ENCODE measurements around the gene TSPAN14. TPM values are rescaled to one million over a fixed set of nuclear protein-coding genes. Genes with fewer than 3 reads are reported as not detected.
A peak's percentile ranks its signal among the peaks of the same experiment; 100 is the strongest.

The TSPAN14 gene
- polyA plus RNA-seq, 1 donor (not counting 4 experiments of a cell fraction or from before 2014, with no cell fraction given) = 71.1 TPM

DNA sequence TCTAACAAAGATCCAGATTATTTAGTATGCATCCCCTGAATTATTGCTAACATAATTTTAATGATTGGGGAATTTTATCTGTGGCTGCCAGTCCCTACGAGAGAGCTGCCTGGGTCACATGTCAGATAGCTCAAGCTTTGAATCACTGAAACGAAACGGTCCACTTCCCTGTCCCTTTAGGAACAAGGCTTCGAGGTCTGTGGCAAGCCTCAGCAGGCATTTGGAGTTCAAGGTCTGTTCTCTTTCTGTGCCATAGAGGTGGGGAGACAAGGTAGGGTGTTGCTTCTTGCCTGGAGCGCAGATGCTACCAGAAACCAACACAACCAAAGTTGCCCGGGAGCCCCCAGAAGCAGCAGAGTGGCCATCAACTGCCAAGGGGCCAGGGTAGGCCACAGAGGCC, 69.7 kb downstream of the TSPAN14 start:
- FAIRE-seq (peak; percentile 85), DNase-seq (ENCODE audit: low read depth, low spot score) (no peak)
- no peaks in the 10 kb centered on the region for H3K79me2 ChIP-seq (ENCODE audit: control insufficient read depth, insufficient read depth, low read length)
- H2AFZ ChIP-seq (ENCODE audit: control insufficient read depth, low read length) = no peak overlapping the region
- peaks cover 17 to 21% of the 10 kb centered on the region in 2 experiments for H3K36me3 ChIP-seq (ENCODE audit: control insufficient read depth in 2 of 2, extremely low read depth in 1 of 2, insufficient read depth in 2 of 2, low read length in 2 of 2)
- no peaks in the 10 kb centered on the region for H3K9me1 ChIP-seq (ENCODE audit: control insufficient read depth, extremely low read depth, insufficient read depth, low read length)
- H4K20me1 ChIP-seq (ENCODE audit: control insufficient read depth, extremely low read depth, insufficient read depth, low read length) = no peaks in the 10 kb centered on the region
- peaks cover 20% of the 10 kb centered on the region for H3K4me1 ChIP-seq (ENCODE audit: control insufficient read depth, extremely low read depth, insufficient read depth, low read length)
- TF ChIP-seq EZH2 (IDR thresholded peaks at IDR 0.05; ENCODE audit: low read length) = no peak
- TF ChIP-seq, protein P1, sequence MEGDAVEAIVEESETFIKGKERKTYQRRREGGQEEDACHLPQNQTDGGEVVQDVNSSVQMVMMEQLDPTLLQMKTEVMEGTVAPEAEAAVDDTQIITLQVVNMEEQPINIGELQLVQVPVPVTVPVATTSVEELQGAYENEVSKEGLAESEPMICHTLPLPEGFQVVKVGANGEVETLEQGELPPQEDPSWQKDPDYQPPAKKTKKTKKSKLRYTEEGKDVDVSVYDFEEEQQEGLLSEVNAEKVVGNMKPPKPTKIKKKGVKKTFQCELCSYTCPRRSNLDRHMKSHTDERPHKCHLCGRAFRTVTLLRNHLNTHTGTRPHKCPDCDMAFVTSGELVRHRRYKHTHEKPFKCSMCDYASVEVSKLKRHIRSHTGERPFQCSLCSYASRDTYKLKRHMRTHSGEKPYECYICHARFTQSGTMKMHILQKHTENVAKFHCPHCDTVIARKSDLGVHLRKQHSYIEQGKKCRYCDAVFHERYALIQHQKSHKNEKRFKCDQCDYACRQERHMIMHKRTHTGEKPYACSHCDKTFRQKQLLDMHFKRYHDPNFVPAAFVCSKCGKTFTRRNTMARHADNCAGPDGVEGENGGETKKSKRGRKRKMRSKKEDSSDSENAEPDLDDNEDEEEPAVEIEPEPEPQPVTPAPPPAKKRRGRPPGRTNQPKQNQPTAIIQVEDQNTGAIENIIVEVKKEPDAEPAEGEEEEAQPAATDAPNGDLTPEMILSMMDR (optimal IDR thresholded peaks at IDR 0.05 in 1 of 3, IDR thresholded peaks at IDR 0.05 in 1 of 3, conservative IDR thresholded peaks at IDR 0.05 in 1 of 3; ENCODE audit: extremely low read depth in 1 of 3, insufficient read depth in 2 of 3, low read length in 3 of 3) = no peak
- no peaks in the 10 kb centered on the region for H3K9me3 ChIP-seq (ENCODE audit: control insufficient read depth, low read depth, low read length)
- dilution Hi-C loops (cut with MboI; ENCODE audit: extremely low pct_ligation_motif_present, low sequenced_read_pairs) = no loop called here
- H3K4me2 ChIP-seq (ENCODE audit: control insufficient read depth, extremely low read depth, insufficient read depth, low read depth, low read length) = peak overlapping the region; percentile 37
- peak overlapping the region; percentile 1 for H3K9ac ChIP-seq (ENCODE audit: control insufficient read depth, extremely low read depth, insufficient read depth, low read length)
- no peak overlapping the region for H3K4me3 ChIP-seq (ENCODE audit: control insufficient read depth in 2 of 3, extremely low read depth in 1 of 3, insufficient read depth in 2 of 3, low read depth in 1 of 3, low read length in 3 of 3)
- H3K27me3 ChIP-seq (ENCODE audit: control insufficient read depth, extremely low read depth, insufficient read depth, low read length) = no peaks in the 10 kb centered on the region
- H3K27ac ChIP-seq (ENCODE audit: control insufficient read depth, insufficient read depth, low read length) = peak overlapping the region; percentile 38

DNA sequence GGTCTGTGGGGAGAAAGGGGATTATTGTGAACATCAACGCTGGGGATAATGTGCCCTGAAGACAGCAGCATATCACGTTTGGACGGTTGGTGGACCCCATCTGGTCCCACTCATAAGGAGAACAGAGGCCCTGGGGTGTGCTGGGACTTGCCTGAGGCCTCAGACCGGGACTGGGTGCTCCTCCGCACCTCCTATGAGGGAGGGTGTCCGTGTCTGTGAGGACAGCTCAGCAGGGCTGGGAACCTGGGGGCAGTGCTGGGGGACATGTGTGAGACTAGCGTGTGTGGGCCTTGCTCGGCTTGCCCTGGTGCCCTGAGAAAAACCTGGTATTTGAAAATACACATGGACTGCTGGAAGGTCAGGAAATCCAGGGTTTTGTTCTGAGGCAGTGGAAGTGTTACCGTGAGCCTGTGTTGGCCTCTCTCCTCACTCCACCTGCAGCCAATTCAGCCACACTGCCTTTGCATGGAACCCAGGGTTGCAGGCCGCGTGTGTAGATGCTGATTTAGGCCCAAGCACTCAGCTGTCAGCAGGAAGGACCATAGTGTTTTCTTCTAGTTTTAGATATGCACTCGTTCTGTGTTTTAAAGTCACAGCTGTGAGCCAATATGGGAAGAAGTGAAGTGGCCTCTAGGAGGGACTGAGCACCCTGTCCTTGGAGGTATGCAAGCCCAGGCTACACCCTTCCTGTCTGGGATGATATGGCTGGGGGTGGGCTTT, 70.2 kb downstream of the TSPAN14 start:
- dilution Hi-C loops (cut with MboI; ENCODE audit: extremely low pct_ligation_motif_present, low sequenced_read_pairs) = no loop called here
- Histone ChIP-seq H3K36me3 (ENCODE audit: control insufficient read depth in 2 of 2, extremely low read depth in 1 of 2, insufficient read depth in 2 of 2, low read length in 2 of 2) (peaks cover 11 to 16% of the 10 kb centered on the region in 2 experiments), H3K9me1 (ENCODE audit: control insufficient read depth, extremely low read depth, insufficient read depth, low read length) (no peaks in the 10 kb centered on the region), H3K27ac (ENCODE audit: control insufficient read depth, insufficient read depth, low read length) (peak overlapping the region; percentile 38), H4K20me1 (ENCODE audit: control insufficient read depth, extremely low read depth, insufficient read depth, low read length) (no peaks in the 10 kb centered on the region), H3K9me3 (ENCODE audit: control insufficient read depth, low read depth, low read length) (no peaks in the 10 kb centered on the region), H3K4me1 (ENCODE audit: control insufficient read depth, extremely low read depth, insufficient read depth, low read length) (peaks cover 20% of the 10 kb centered on the region), H3K27me3 (ENCODE audit: control insufficient read depth, extremely low read depth, insufficient read depth, low read length) (no peaks in the 10 kb centered on the region), H3K9ac (ENCODE audit: control insufficient read depth, extremely low read depth, insufficient read depth, low read length) (peak overlapping the region; percentile 1), H3K4me2 (ENCODE audit: control insufficient read depth, extremely low read depth, insufficient read depth, low read depth, low read length) (no peak overlapping the region), H2AFZ (ENCODE audit: control insufficient read depth, low read length) (no peak overlapping the region), H3K79me2 (ENCODE audit: control insufficient read depth, insufficient read depth, low read length) (no peaks in the 10 kb centered on the region), H3K4me3 (ENCODE audit: control insufficient read depth in 2 of 3, extremely low read depth in 1 of 3, insufficient read depth in 2 of 3, low read depth in 1 of 3, low read length in 3 of 3) (no peak overlapping the region)
- FAIRE-seq (no peak), DNase-seq (ENCODE audit: low read depth, low spot score) (no peak)
- TF ChIP-seq, protein P1 (optimal IDR thresholded peaks at IDR 0.05 in 1 of 3, IDR thresholded peaks at IDR 0.05 in 1 of 3, conservative IDR thresholded peaks at IDR 0.05 in 1 of 3; ENCODE audit: extremely low read depth in 1 of 3, insufficient read depth in 2 of 3, low read length in 3 of 3) = no peak
- no peak for TF ChIP-seq EZH2 (IDR thresholded peaks at IDR 0.05; ENCODE audit: low read length)
